PC-9 (cell line): ENCODE data around the gene GPI. TPM values are rescaled to one million over a fixed set of nuclear protein-coding genes. Genes with fewer than 3 reads are reported as not detected.

Source experiments
- BruUV-seq: library from RNA; stranded (reverse); fragments of 400-500 nt; replicated peaks from 2 replicates; lab custom pipeline; 2021; lab: Mats Ljungman, UMichigan
- CTCF ChIA-PET: fragments of 300-600 bp; sonication (Branson Sonifier 250); formaldehyde crosslinking; loops from one replicate; lab custom pipeline; 2022; ENCODE audit warnings: antibody characterized with exemption; lab: Charles Lee
- POLR2A ChIA-PET: fragments of 300-600 bp; sonication (Branson Sonifier 250); formaldehyde crosslinking; loops from one replicate; lab custom pipeline; 2022; ENCODE audit warnings: antibody characterized with exemption; ENCODE audit not compliant: unreplicated experiment; lab: Charles Lee
- DNase-seq, 2 experiments: peaks; one replicate each; pipeline versions ENCODE4 v3.0.0 to v3.0.0-alpha.2; 2015 to 2022; ENCODE audit warnings: mixed read lengths in 1 of 2
- H2AFZ ChIP-seq: fragments of 200-600 bp; sonication (generic); 2 replicates; pipeline ENCODE4 v1.8.1; 2017; ENCODE audit warnings: antibody characterized with exemption
- H3F3A ChIP-seq: fragments of 200-600 bp; sonication (generic); 2 replicates; pipeline ENCODE4 v1.8.1; 2017; ENCODE audit warnings: antibody characterized with exemption, mild to moderate bottlenecking, low read depth; ENCODE audit not compliant: insufficient read depth
- H3K27ac ChIP-seq: fragments of 200-600 bp; sonication (generic); 2 replicates; pipeline ENCODE4 v1.6.1; 2016; ENCODE audit warnings: mixed run types
- H3K27me3 ChIP-seq: fragments of 200-600 bp; sonication (generic); 2 replicates; pipeline ENCODE4 v1.6.1; 2016; ENCODE audit warnings: low read depth, mixed run types; ENCODE audit not compliant: insufficient read depth
- H3K36me3 ChIP-seq: fragments of 200-600 bp; sonication (generic); 2 replicates; pipeline ENCODE4 v1.6.1; 2016; ENCODE audit warnings: low read depth, mixed run types
- H3K4me1 ChIP-seq: fragments of 200-600 bp; sonication (generic); replicated peaks from 2 replicates; pipeline ENCODE4 v1.6.1; 2016; ENCODE audit warnings: mixed run types; ENCODE audit not compliant: insufficient read depth
- H3K4me2 ChIP-seq: fragments of 200-600 bp; sonication (generic); 2 replicates; pipeline ENCODE4 v1.6.1; 2017; ENCODE audit warnings: mixed run types
- H3K4me3 ChIP-seq: fragments of 200-600 bp; sonication (generic); 2 replicates; pipeline ENCODE4 v1.6.1; 2016; ENCODE audit warnings: mixed run types
- H3K79me2 ChIP-seq: fragments of 200-600 bp; sonication (generic); 2 replicates; pipeline ENCODE4 v1.6.1; 2017; ENCODE audit warnings: low read depth, mixed run types
- H3K9me2 ChIP-seq: fragments of 200-600 bp; sonication (generic); 2 replicates; pipeline ENCODE4 v1.8.1; 2017; ENCODE audit warnings: mild to moderate bottlenecking; ENCODE audit not compliant: insufficient read depth
- H3K9me3 ChIP-seq: fragments of 200-600 bp; sonication (generic); 2 replicates; pipeline ENCODE4 v1.8.1; 2016; ENCODE audit warnings: low read depth; ENCODE audit not compliant: insufficient read depth
- H4K20me1 ChIP-seq: fragments of 200-600 bp; sonication (generic); 2 replicates; pipeline ENCODE4 v1.8.1; 2017; ENCODE audit not compliant: insufficient read depth
- EZH2 ChIP-seq: fragments of 200-600 bp; sonication (generic); IDR thresholded peaks from 2 replicates; pipeline ENCODE4 v1.8.0; 2017; ENCODE audit warnings: antibody characterized with exemption, low read depth
- intact Hi-C: fragments of 100-400 bp; cut with micrococcal nuclease; formaldehyde crosslinking; loops from one replicate; pipeline ENCODE4 v1.10.0; 2022; ENCODE audit not compliant: unreplicated experiment
- total RNA-seq: library from RNA; stranded (reverse); gene quantifications from 2 replicates; pipeline ENCODE4 v1.2.3, GENCODE V29; 2021
- TF ChIP-seq, protein P1 (sequence below): fragments of 200-600 bp; sonication (generic); conservative IDR thresholded peaks from 2 replicates; pipeline ENCODE4 v1.6.1; 2017; ENCODE audit warnings: mixed run types, antibody characterized with exemption, mild to moderate bottlenecking, moderate library complexity

The GPI gene
- total RNA-seq, 1 experiment from 2014 or later: 522 TPM

DNA sequence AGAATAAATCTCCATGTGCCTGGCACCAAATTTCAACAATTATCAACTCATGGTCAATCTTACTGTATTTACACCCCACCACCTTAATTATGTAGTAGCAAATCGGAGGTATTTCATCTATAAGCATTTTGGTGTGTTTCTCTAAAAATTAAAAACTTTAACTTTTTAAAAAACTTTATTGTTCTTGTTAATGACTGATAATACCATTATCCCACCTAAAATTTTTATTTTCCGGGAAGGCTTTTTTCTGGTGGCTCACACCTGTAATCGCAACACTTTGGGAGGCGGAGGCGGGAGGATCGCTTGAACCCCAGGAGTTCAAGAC, 38.8 kb downstream of the GPI start:
- intact Hi-C loops: loop anchor here (1.0 kb wide), 1 partner anchor 25 kb away; the partner anchor contains the start of gene UBA2
- Histone ChIP-seq H3K27ac (peak overlapping the region; percentile 37; the same call in 1 of the 2 replicates), H3K9me3 (no peaks in the 10 kb centered on the region), H3K4me3 (peak overlapping the region; percentile 97), H3K79me2 (peaks cover 26% of the 10 kb centered on the region), H3F3A (peaks cover 29% of the 10 kb centered on the region), H2AFZ (peak overlapping the region; percentile 100), H3K36me3 (0 out of 2 replicates have a peak, but pooled peaks cover 6% of the 10 kb centered on the region), H3K4me2 (peak overlapping the region; percentile 96), H3K9me2 (no peaks in the 10 kb centered on the region), H3K27me3 (no peaks in the 10 kb centered on the region), H3K4me1 (peaks cover 5% of the 10 kb centered on the region; the same call in 1 of the 2 replicates), H4K20me1 (no peaks in the 10 kb centered on the region)
- TF ChIP-seq EZH2: no peak
- TF ChIP-seq, protein P1, sequence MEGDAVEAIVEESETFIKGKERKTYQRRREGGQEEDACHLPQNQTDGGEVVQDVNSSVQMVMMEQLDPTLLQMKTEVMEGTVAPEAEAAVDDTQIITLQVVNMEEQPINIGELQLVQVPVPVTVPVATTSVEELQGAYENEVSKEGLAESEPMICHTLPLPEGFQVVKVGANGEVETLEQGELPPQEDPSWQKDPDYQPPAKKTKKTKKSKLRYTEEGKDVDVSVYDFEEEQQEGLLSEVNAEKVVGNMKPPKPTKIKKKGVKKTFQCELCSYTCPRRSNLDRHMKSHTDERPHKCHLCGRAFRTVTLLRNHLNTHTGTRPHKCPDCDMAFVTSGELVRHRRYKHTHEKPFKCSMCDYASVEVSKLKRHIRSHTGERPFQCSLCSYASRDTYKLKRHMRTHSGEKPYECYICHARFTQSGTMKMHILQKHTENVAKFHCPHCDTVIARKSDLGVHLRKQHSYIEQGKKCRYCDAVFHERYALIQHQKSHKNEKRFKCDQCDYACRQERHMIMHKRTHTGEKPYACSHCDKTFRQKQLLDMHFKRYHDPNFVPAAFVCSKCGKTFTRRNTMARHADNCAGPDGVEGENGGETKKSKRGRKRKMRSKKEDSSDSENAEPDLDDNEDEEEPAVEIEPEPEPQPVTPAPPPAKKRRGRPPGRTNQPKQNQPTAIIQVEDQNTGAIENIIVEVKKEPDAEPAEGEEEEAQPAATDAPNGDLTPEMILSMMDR: no peak
- BruUV-seq: no TSS peak
- CTCF ChIA-PET: no interaction called here
- DNase-seq: no peak
- POLR2A ChIA-PET: interaction anchor here (0.6 kb wide), 1 partner anchor 24 kb away, joined by 3 read pairs; the partner anchor contains the start of gene UBA2

DNA sequence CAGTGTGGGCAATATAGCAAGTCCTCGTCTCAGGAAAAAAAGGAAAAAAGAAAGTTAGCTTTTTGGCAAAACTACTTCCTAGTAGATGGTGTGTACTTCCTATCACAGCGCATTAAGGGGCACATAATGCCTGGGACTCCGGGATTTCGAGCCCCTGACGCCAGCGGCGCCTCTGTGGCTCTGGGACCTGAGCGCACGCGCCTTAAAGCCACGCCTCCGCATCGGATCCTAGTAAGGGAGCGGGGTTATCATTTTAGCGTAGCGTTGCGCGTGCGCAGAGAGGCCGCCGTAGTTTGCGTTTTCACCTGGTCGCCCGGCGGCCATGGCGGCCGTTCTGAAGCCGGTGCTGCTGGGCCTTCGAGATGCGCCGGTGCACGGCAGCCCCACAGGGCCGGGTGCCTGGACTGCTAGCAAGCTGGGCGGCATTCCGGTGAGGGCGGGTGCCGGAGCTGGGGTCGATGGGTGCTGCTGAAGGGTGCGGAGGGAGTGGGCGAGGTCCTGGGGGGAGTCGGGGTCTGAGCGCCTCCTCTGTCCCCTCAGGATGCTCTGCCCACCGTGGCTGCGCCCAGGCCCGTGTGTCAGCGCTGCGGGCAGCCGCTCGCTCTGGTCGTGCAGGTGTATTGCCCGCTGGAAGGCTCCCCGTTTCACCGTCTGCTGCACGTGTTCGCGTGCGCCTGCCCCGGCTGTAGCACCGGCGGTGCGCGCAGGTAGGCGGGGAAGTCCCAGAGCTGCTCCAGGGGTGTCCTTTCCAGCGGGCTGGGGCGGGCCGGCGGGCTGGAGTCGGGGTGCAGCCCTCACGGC, 39.3 kb downstream of the GPI start, which contains the start of gene PDCD2L:
PDCD2L (plus strand) TSS at position 291 of the 801 bp plus-strand sequence; CDS start at position 323, 32 bp downstream.
- intact Hi-C loops: loop anchor here (1.0 kb wide), 1 partner anchor 24 kb away; the partner anchor contains the start of gene UBA2
- no peaks in the 10 kb centered on the region for H3K27me3 ChIP-seq
- peaks cover 26% of the 10 kb centered on the region for H3K79me2 ChIP-seq
- TF ChIP-seq EZH2: no peak
- TF ChIP-seq, protein P1: no peak
- H3F3A ChIP-seq: peaks cover 29% of the 10 kb centered on the region
- no peaks in the 10 kb centered on the region for H3K9me3 ChIP-seq
- no peaks in the 10 kb centered on the region for H4K20me1 ChIP-seq
- H3K9me2 ChIP-seq: no peaks in the 10 kb centered on the region
- H3K4me1 ChIP-seq: peaks cover 5% of the 10 kb centered on the region; the same call in 1 of the 2 replicates
- H3K36me3 ChIP-seq: peaks cover 7% of the 10 kb centered on the region; the same call in 1 of the 2 replicates
- H2AFZ ChIP-seq: peak within 1 kb of the TSS; percentile 100
- H3K27ac ChIP-seq: peak within 1 kb of the TSS; percentile 37; the same call in 1 of the 2 replicates
- H3K4me2 ChIP-seq: peak within 1 kb of the TSS; percentile 96
- BruUV-seq: no TSS peak
- POLR2A ChIA-PET: interaction anchor here (0.6 kb wide), 1 partner anchor 24 kb away, joined by 3 read pairs; the partner anchor contains the start of gene UBA2
- H3K4me3 ChIP-seq: peak within 1 kb of the TSS; percentile 97
- DNase-seq: peak; percentile 75 to 87
- CTCF ChIA-PET: no interaction called here

DNA sequence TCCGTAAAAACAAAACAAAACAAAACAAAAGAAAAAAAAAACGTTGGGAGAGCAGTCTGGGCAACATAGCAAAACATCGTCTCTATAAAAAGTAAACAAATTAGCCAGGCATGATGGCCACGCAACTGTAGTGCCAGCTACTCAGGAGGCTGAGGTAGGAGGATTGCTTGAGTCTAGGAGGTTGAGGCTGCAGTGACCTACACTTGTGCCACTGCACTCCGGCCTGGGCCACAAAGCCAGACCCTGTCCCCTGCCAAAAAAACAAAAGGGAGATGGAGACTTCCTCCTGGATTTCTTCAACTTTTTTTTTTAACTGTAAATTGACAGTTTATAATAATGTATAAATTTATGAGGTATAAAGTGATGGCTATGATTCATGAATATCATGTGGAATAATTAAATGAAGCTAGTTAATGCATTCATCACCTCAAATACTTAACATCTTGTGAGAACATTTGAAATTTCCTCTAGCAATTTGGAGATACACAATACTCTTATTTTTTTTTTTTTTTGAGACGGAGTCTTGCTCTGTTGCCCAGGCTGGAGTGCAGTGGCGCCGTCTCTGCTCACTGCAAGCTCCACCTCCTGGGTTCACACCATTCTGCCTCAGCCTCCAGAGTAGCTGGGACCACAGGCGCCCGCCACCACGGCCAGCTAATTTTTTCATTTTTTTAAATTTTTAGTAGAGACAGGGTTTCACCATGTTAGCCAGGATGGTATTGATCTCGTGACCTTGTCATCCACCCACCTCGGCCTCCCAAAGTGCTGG, 41.1 kb downstream of the GPI start:
- intact Hi-C loops: no loop called here
- POLR2A ChIA-PET: interaction anchor here (0.7 kb wide), 1 partner anchor 77 kb away, joined by 12 read pairs; no protein-coding TSS in a partner anchor

More for the DNA sequence above, 41.1 kb downstream of the GPI start:
- Histone ChIP-seq H3K4me3 (no peak overlapping the region), H2AFZ (no peak overlapping the region), H3K4me1 (peaks cover 5% of the 10 kb centered on the region; the same call in 1 of the 2 replicates), H3K9me2 (no peaks in the 10 kb centered on the region), H3F3A (peaks cover 23% of the 10 kb centered on the region), H3K79me2 (peaks cover 26% of the 10 kb centered on the region), H4K20me1 (no peaks in the 10 kb centered on the region), H3K27ac (no peak overlapping the region), H3K36me3 (peaks cover 10% of the 10 kb centered on the region; the same call in 1 of the 2 replicates), H3K27me3 (no peaks in the 10 kb centered on the region), H3K4me2 (0 out of 2 replicates have a peak overlapping the region, but pooled peaks have one; percentile 96), H3K9me3 (no peaks in the 10 kb centered on the region)
- no peak for DNase-seq
- CTCF ChIA-PET: no interaction called here
- BruUV-seq: TSS peak; percentile 23
- no peak for TF ChIP-seq EZH2
- TF ChIP-seq, protein P1: no peak
